Tibial artery (tissue), 4 donors: Measurements from ENCODE around the gene RNF20.
A peak's percentile ranks its signal among the peaks of the same experiment; 100 is the strongest.
"Not testable (repeated sequence)": the region's sequence is repeated elsewhere in the genome, so short reads cannot be mapped to it uniquely, and the experiment has no call there.

ENCODE experiments used
- DNase-seq, 2 donors: peaks; one replicate each; pipeline ENCODE4 v3.0.0-alpha.2; 2019
- H3K27ac ChIP-seq, 2 donors: fragments of 200-600 bp; sonication (generic) in 1 of 2; 1 replicate in 1 of 2; 2 replicates in 1 of 2; pipeline ENCODE4 v1.5.1; 2018 to 2019; ENCODE audit warnings: mild to moderate bottlenecking in 1 of 2
- H3K27me3 ChIP-seq, 2 donors: fragments of 200-600 bp; sonication (generic) in 1 of 2; one replicate each; pipeline versions ENCODE4 v1.5.1 to v1.6.0; 2016 to 2019
- H3K36me3 ChIP-seq, 3 donors: fragments of 200-600 bp; sonication (generic) in 2 of 3; one replicate each; pipeline ENCODE4 v1.5.1; 2016 to 2019; ENCODE audit warnings: mild to moderate bottlenecking in 2 of 3
- H3K4me1 ChIP-seq, 4 donors: fragments of 200-600 bp; sonication (generic) in 2 of 4; 1 replicate in 3 of 4; 2 replicates in 1 of 4; pipeline ENCODE4 v1.5.1; 2016 to 2019
- H3K4me3 ChIP-seq, 2 donors: fragments of 200-600 bp; sonication (generic) in 1 of 2; 1 replicate in 1 of 2; 2 replicates in 1 of 2; pipeline ENCODE4 v1.5.1; 2018 to 2019; ENCODE audit warnings: mild to moderate bottlenecking in 2 of 2
- H3K9me3 ChIP-seq, 3 donors: fragments of 200-600 bp; sonication (generic) in 1 of 3; one replicate each; pipeline ENCODE4 v1.5.1; 2016 to 2019
- CTCF ChIP-seq, 2 experiments: fragments of 200-600 bp in 1 of 2; fragments of 450-650 bp in 1 of 2; IDR thresholded peaks; one replicate each; pipeline ENCODE4 v1.5.1; 2017 to 2019; ENCODE audit warnings: antibody characterized with exemption in 2 of 2, mild to moderate bottlenecking in 1 of 2, moderate library complexity in 1 of 2
- intact Hi-C: fragments of 100-400 bp; cut with DNase I; formaldehyde crosslinking; loops from one replicate; pipeline ENCODE4 v1.15.0; 2023; ENCODE audit warnings: low total_unique reads

RNF20 gene

DNA sequence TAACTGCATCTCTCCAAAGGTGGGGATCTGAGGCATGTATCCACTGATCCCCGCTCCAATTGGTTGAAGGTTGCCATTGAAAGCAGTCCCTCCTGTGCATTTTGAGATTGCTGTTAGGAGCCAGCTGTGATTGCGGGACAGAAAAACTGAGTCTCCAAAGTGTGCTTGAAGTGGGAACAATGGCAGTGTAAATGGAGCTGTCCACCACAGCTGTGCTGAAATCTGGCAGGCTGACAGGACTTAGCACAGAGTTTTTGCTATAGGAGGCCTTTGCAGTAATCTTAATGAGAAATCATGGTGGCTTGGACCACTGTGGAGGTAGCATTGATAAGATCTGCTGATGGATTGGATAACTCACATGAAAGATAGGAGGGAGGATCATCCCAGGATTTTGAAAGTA lies 3.3 kb downstream of the RNF20 start:
- intact Hi-C loops: no loop called here
- DNase-seq: no peak
- Histone ChIP-seq H3K4me3 (no peak overlapping the region), H3K4me1 (peaks cover 0 to 33% (median 17%) of the 10 kb centered on the region in 4 donors), H3K36me3 (peaks cover 27 to 46% (median 32%) of the 10 kb centered on the region in 3 donors), H3K27me3 (no peaks in the 10 kb centered on the region), H3K9me3 (no peaks in the 10 kb centered on the region), H3K27ac (no peak overlapping the region)
- no peak for TF ChIP-seq CTCF (IDR thresholded peaks at IDR 0.05)

- Histone ChIP-seq H3K27me3 (no peaks in the 10 kb centered on the region), H3K9me3 (no peaks in the 10 kb centered on the region), H3K36me3 (peaks cover 36 to 73% (median 49%) of the 10 kb centered on the region in 3 donors), H3K27ac (no peak overlapping the region), H3K4me3 (no peak overlapping the region), H3K4me1 (peaks cover 0 to 26% (median 12%) of the 10 kb centered on the region in 4 donors)
- TF ChIP-seq CTCF (IDR thresholded peaks at IDR 0.05): no peak
- intact Hi-C loops: no loop called here
- DNase-seq: no peak
These were observed 6.4 kb downstream of the RNF20 start for GRCh38 chr9:101540069-101540468.

DNA sequence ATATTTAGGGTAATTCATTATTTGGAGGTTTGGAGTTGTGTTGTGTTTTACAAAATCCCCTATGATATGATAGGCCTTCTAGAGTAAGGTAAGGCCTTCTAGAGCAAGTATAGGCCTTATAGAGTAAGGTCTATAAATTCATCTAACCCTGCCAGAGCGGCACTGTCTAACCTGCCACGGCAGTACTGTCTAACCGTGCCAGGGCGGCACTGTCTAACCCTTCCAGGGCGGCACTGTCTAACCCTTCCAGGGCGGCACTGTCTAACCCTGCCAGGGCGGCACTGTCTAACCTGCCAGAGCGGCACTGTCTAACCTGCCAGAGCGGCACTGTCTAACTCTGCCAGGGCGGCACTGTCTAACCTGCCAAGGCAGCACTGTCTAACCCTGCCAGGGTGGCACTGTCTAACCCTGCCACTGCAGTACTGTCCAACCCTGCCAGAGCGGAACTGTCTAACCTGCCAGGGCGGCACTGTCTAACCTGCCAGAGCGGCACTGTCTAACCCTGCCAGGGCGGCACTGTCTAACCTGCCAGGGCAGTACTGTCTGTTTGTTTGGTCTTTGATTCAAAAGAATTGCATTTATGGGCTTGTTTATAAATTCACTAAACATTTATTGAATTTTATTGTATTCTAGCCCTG lies 9.6 kb downstream of the RNF20 start:
- no peak overlapping the region for H3K27ac ChIP-seq
- H3K36me3 ChIP-seq: peaks cover 55 to 82% (median 66%) of the 10 kb centered on the region in 3 donors
- no peaks in the 10 kb centered on the region for H3K27me3 ChIP-seq
- no peak for TF ChIP-seq CTCF (IDR thresholded peaks at IDR 0.05)
- DNase-seq: no peak
- intact Hi-C loops: no loop called here
- H3K9me3 ChIP-seq: no peaks in the 10 kb centered on the region
- H3K4me1 ChIP-seq: peaks cover 0 to 6% (median 0%) of the 10 kb centered on the region in 4 donors
- no peak overlapping the region for H3K4me3 ChIP-seq

DNA sequence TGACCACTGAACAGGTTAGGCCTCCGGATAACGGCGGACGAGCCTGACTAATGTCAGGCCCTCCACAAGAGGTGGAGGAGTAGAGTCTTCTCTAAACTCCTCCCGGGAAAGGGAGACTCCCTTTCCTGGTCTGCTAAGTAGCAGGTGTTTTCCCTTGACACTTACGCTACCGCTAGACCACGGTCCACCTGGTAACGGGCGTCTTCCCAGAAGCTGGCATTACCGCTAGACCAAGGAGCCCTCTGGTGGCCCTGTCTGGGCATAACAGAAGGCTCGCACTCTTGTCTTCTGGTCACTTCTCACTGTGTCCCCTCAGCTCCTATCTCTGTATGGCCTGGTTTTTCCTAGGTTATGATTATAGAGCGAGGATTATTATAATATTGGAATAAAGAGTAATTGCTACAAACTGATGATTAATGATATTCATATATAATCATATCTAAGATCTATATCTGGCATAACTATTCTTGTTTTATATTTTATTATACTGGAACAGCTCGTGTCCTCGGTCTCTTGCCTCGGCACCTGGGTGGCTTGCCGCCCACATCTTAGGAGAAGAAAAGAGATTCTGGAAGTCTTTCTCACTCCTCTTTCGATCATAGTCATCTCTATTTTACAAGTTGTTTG lies 15.9 kb downstream of the RNF20 start:
- H3K27me3 ChIP-seq, H3K9me3 ChIP-seq, H3K27ac ChIP-seq, intact Hi-C loops, DNase-seq, H3K4me1 ChIP-seq, H3K4me3 ChIP-seq: not testable (repeated sequence)
- TF ChIP-seq CTCF (IDR thresholded peaks at IDR 0.05): peak; percentile 25 to 33
- peaks cover 83 to 99% (median 96%) of the 10 kb centered on the region in 3 donors for H3K36me3 ChIP-seq

DNA sequence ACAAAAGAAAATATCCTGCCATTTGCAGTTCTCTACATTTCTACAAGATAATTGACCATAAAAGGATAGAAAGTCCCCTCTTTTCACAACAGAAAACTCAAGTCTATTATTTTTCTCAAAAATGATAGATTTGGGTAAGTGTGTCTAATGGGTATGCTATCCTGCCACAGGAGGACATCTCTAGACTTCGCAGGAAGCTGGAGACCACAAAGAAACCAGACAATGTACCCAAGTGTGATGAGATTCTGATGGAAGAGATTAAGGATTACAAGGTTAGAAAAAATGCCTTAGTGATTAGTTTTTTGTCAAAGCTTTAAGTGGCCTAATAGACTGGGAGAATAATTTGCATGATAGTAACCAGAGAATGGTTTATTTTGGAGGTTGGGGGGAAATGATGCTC lies 28.1 kb downstream of the RNF20 start:
- H3K27ac ChIP-seq: no peak overlapping the region
- TF ChIP-seq CTCF (IDR thresholded peaks at IDR 0.05): no peak
- H3K9me3 ChIP-seq: peaks cover 0 to 3% (median 0%) of the 10 kb centered on the region in 3 donors
- H3K27me3 ChIP-seq: no peaks in the 10 kb centered on the region
- intact Hi-C loops: no loop called here
- H3K4me3 ChIP-seq: no peak overlapping the region
- no peaks in the 10 kb centered on the region for H3K4me1 ChIP-seq
- H3K36me3 ChIP-seq: peaks cover 77 to 97% (median 86%) of the 10 kb centered on the region in 3 donors
- no peak for DNase-seq
